Fibroblast of lung (primary cell): ENCODE data around the gene KIF13A. TPM values are rescaled to one million over a fixed set of nuclear protein-coding genes. Genes with fewer than 3 reads are reported as not detected.

Source experiments
- DNase-seq, 2 donors: peaks; one replicate each; pipeline versions ENCODE4 v3.0.0 to v3.0.0-alpha.2; 2010; ENCODE audit warnings: low read depth in 2 of 2
- H2AFZ ChIP-seq: 2 replicates; pipeline ENCODE4 v1.5.1; 2012; ENCODE audit warnings: low read length, control low read depth, inconsistent platforms
- H3K27ac ChIP-seq: 2 replicates; pipeline ENCODE4 v1.5.1; 2011; ENCODE audit warnings: low read length, control low read depth; ENCODE audit not compliant: insufficient read depth
- H3K27me3 ChIP-seq: 2 replicates; pipeline ENCODE4 v1.5.1; 2011; ENCODE audit warnings: mild to moderate bottlenecking, low read length; ENCODE audit not compliant: control insufficient read depth, insufficient read depth
- H3K36me3 ChIP-seq: 2 replicates; pipeline ENCODE4 v1.5.1; 2011; ENCODE audit warnings: low read length; ENCODE audit not compliant: control insufficient read depth, insufficient read depth
- H3K4me1 ChIP-seq: 2 replicates; pipeline ENCODE4 v1.5.1; 2011; ENCODE audit warnings: low read length; ENCODE audit not compliant: control insufficient read depth, insufficient read depth; ENCODE audit errors: extremely low read depth
- H3K4me2 ChIP-seq: 2 replicates; pipeline ENCODE4 v1.5.1; 2011; ENCODE audit warnings: low read length, control low read depth; ENCODE audit not compliant: insufficient read depth; ENCODE audit errors: extremely low read depth
- H3K4me3 ChIP-seq, 4 experiments: fragments of 200-600 bp in 1 of 4; sonication (generic) in 1 of 4; replicated peaks in 1 of 4; 2 replicates each; pipeline ENCODE4 v1.5.1; 2011 to 2016; ENCODE audit warnings: low read length in 4 of 4, low read depth in 3 of 4, mild to moderate bottlenecking in 3 of 4, control low read depth in 2 of 4, inconsistent platforms in 1 of 4, mixed read lengths in 1 of 4; ENCODE audit not compliant: insufficient read depth in 1 of 4; ENCODE audit errors: control extremely low read depth in 1 of 4
- H3K79me2 ChIP-seq: 2 replicates; pipeline ENCODE4 v1.5.1; 2012; ENCODE audit warnings: mild to moderate bottlenecking, low read length, inconsistent platforms; ENCODE audit not compliant: control insufficient read depth, insufficient read depth
- H3K9ac ChIP-seq: 2 replicates; pipeline ENCODE4 v1.5.1; 2011; ENCODE audit warnings: mild to moderate bottlenecking, low read length, control low read depth; ENCODE audit not compliant: insufficient read depth
- H3K9me3 ChIP-seq: 2 replicates; pipeline ENCODE4 v1.5.1; 2012; ENCODE audit warnings: low read depth, low read length; ENCODE audit not compliant: control insufficient read depth, insufficient read depth
- H4K20me1 ChIP-seq: 2 replicates; pipeline ENCODE4 v1.5.1; 2011; ENCODE audit warnings: low read length; ENCODE audit not compliant: control insufficient read depth, insufficient read depth; ENCODE audit errors: extremely low read depth
- EZH2 ChIP-seq: IDR thresholded peaks from 2 replicates; pipeline ENCODE4 v1.5.1; 2012; ENCODE audit warnings: low read length, control low read depth, mild to moderate bottlenecking; ENCODE audit errors: missing control alignments
- polyA plus RNA-seq, 2 donors: library from polyadenylated mRNA; depleted of rRNA in 1 of 2; stranded (reverse) in 1 of 2; unstranded in 1 of 2; fragments of >200 nt; gene quantifications; 2 replicates each; pipeline ENCODE4 v1.2.1, GENCODE V29; 2011 to 2012; ENCODE audit warnings: missing spikeins in 1 of 2
- total RNA-seq: library from RNA; depleted of rRNA; stranded (reverse); fragments of >200 nt; gene quantifications from 2 replicates; pipeline ENCODE4 v1.2.1, GENCODE V29; 2014
- TF ChIP-seq, protein P1 (sequence below), 2 donors: IDR thresholded peaks in 1 of 2; conservative IDR thresholded peaks in 1 of 2; 1 replicate in 1 of 2; 2 replicates in 1 of 2; pipeline ENCODE4 v1.5.1; 2011 to 2012; ENCODE audit warnings: low read length in 2 of 2, control low read depth in 1 of 2, inconsistent platforms in 1 of 2, low read depth in 1 of 2, mild to moderate bottlenecking in 1 of 2

KIF13A gene
- total and polyA plus RNA-seq, 2 donors (not counting 1 experiment from before 2014, with no cell fraction given) = 52.3 to 114 TPM

DNA sequence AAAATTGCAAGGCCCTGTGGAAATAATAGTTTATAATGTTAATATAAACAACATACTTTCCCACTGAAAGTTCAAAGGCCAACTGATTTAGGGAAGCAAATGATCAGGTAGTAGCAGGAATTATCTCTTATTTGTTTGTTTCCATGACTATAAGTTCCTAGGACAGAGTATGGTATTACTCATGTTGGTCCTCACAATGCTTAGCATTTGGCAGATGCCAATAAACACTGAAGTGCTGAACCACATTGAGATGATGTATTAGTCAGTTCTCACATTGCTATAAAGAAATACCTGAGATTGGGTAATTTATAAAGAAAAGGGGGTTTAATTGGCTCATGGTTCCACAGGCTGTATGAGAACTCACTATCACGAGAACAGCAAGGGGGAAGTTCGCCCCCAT is 151.1 kb downstream of the KIF13A start:
- Histone ChIP-seq H4K20me1 (no peaks in the 10 kb centered on the region), H3K9ac (no peak overlapping the region), H3K4me1 (peaks cover 5% of the 10 kb centered on the region), H3K4me3 (no peak overlapping the region), H3K9me3 (no peaks in the 10 kb centered on the region), H3K27me3 (no peaks in the 10 kb centered on the region), H2AFZ (no peak overlapping the region), H3K79me2 (no peaks in the 10 kb centered on the region), H3K4me2 (no peak overlapping the region), H3K27ac (no peak overlapping the region), H3K36me3 (peaks cover 7% of the 10 kb centered on the region)
- DNase-seq = no peak
- TF ChIP-seq, protein P1, sequence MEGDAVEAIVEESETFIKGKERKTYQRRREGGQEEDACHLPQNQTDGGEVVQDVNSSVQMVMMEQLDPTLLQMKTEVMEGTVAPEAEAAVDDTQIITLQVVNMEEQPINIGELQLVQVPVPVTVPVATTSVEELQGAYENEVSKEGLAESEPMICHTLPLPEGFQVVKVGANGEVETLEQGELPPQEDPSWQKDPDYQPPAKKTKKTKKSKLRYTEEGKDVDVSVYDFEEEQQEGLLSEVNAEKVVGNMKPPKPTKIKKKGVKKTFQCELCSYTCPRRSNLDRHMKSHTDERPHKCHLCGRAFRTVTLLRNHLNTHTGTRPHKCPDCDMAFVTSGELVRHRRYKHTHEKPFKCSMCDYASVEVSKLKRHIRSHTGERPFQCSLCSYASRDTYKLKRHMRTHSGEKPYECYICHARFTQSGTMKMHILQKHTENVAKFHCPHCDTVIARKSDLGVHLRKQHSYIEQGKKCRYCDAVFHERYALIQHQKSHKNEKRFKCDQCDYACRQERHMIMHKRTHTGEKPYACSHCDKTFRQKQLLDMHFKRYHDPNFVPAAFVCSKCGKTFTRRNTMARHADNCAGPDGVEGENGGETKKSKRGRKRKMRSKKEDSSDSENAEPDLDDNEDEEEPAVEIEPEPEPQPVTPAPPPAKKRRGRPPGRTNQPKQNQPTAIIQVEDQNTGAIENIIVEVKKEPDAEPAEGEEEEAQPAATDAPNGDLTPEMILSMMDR (conservative IDR thresholded peaks at IDR 0.05 in 1 of 2, IDR thresholded peaks at IDR 0.05 in 1 of 2; ENCODE audit: low read depth in 1 of 2, low read length in 2 of 2) = no peak
- TF ChIP-seq EZH2 = no peak

DNA sequence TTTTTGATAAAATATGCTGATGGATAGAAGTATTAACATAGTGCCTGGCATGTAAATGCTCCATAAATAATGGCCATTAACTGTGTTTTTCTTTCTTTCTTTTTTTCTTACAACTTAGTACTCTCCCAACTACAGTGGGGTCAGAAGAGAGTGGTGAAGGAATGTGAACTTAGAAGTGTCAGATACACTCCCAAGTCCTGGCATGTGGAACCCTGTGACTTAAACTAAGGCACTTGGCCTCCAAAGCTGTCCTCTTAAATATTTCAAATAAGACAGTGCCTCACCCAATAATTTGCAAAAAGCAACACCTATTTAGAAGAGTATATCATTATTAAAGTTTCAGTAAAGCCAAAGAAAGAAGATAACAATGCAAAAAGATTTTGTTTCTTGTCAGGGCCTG is 151.7 kb downstream of the KIF13A start:
- Histone ChIP-seq H2AFZ (no peak overlapping the region), H3K27ac (no peak overlapping the region), H3K4me2 (no peak overlapping the region), H3K27me3 (no peaks in the 10 kb centered on the region), H3K4me3 (no peak overlapping the region), H3K79me2 (no peaks in the 10 kb centered on the region), H3K9ac (no peak overlapping the region), H3K9me3 (no peaks in the 10 kb centered on the region), H3K4me1 (peaks cover 9% of the 10 kb centered on the region), H4K20me1 (no peaks in the 10 kb centered on the region), H3K36me3 (peaks cover 8% of the 10 kb centered on the region)
- TF ChIP-seq EZH2 = no peak
- TF ChIP-seq, protein P1 (conservative IDR thresholded peaks at IDR 0.05 in 1 of 2, IDR thresholded peaks at IDR 0.05 in 1 of 2; ENCODE audit: low read depth in 1 of 2, low read length in 2 of 2) = no peak
- no peak for DNase-seq

- Histone ChIP-seq H4K20me1 (no peaks in the 10 kb centered on the region), H3K27me3 (no peaks in the 10 kb centered on the region), H3K79me2 (no peaks in the 10 kb centered on the region), H3K9ac (no peak overlapping the region), H3K4me1 (peaks cover 8% of the 10 kb centered on the region), H3K9me3 (no peaks in the 10 kb centered on the region), H3K4me2 (no peak overlapping the region), H3K27ac (peak overlapping the region; percentile 8), H3K4me3 (no peak overlapping the region), H2AFZ (no peak overlapping the region), H3K36me3 (peaks cover 7% of the 10 kb centered on the region)
- peak in 1 of 2 donors; percentile 86 for DNase-seq
- TF ChIP-seq, protein P1 (conservative IDR thresholded peaks at IDR 0.05 in 1 of 2, IDR thresholded peaks at IDR 0.05 in 1 of 2; ENCODE audit: low read depth in 1 of 2, low read length in 2 of 2) = no peak
- no peak for TF ChIP-seq EZH2
Measured at GRCh38 chr6:17831135-17831534, 156.3 kb downstream of the KIF13A start.
